Keratinocyte (primary cell): ENCODE measurements around the gene MRO. TPM values are rescaled to one million over a fixed set of nuclear protein-coding genes. Genes with fewer than 3 reads are reported as not detected.
A peak's percentile ranks its signal among the peaks of the same experiment; 100 is the strongest.

Experiments used
- DNase-seq: peaks from one replicate; pipeline ENCODE4 v3.0.0-alpha.2; 2011; ENCODE audit warnings: low read depth, missing footprints, low spot score
- FAIRE-seq: peaks from 2 replicates; lab custom pipeline; 2011; peaks lifted over from hg19 to GRCh38; lab: Jason Lieb, UNC
- H2AFZ ChIP-seq: 2 replicates; pipeline ENCODE4 v1.6.0; 2012; ENCODE audit warnings: low read length, control low read depth, inconsistent platforms; ENCODE audit not compliant: control insufficient read depth
- H3K27ac ChIP-seq: 2 replicates; pipeline ENCODE4 v1.5.1; 2011; ENCODE audit warnings: low read length; ENCODE audit not compliant: control insufficient read depth, insufficient read depth
- H3K27me3 ChIP-seq: 3 replicates; pipeline ENCODE4 v1.6.0; 2011; ENCODE audit warnings: low read length; ENCODE audit not compliant: control insufficient read depth, insufficient read depth; ENCODE audit errors: extremely low read depth
- H3K36me3 ChIP-seq, 2 experiments: 2 replicates in 1 of 2; 3 replicates in 1 of 2; pipeline ENCODE4 v1.5.1; 2011; ENCODE audit warnings: low read length in 2 of 2, mild to moderate bottlenecking in 1 of 2; ENCODE audit not compliant: control insufficient read depth in 2 of 2, insufficient read depth in 2 of 2; ENCODE audit errors: extremely low read depth in 1 of 2
- H3K4me1 ChIP-seq: 3 replicates; pipeline ENCODE4 v1.5.1; 2011; ENCODE audit warnings: low read length; ENCODE audit not compliant: control insufficient read depth, insufficient read depth; ENCODE audit errors: extremely low read depth
- H3K4me2 ChIP-seq: 3 replicates; pipeline ENCODE4 v1.6.0; 2011; ENCODE audit warnings: low read depth, low read length; ENCODE audit not compliant: control insufficient read depth, insufficient read depth; ENCODE audit errors: extremely low read depth
- H3K4me3 ChIP-seq, 3 experiments: fragments of 200-600 bp in 1 of 3; sonication (generic) in 1 of 3; 2 replicates in 2 of 3; 3 replicates in 1 of 3; pipeline ENCODE4 v1.5.1; 2011 to 2016; ENCODE audit warnings: low read length in 3 of 3, mild to moderate bottlenecking in 3 of 3, control low read depth in 2 of 3, inconsistent platforms in 1 of 3, low read depth in 1 of 3, mixed read lengths in 1 of 3, mixed run types in 1 of 3, moderate library complexity in 1 of 3; ENCODE audit not compliant: control insufficient read depth in 2 of 3, insufficient read depth in 2 of 3; ENCODE audit errors: extremely low read depth in 1 of 3
- H3K79me2 ChIP-seq: 2 replicates; pipeline ENCODE4 v1.6.0; 2012; ENCODE audit warnings: low read length; ENCODE audit not compliant: control insufficient read depth, insufficient read depth
- H3K9ac ChIP-seq: 3 replicates; pipeline ENCODE4 v1.6.0; 2011; ENCODE audit warnings: low read length; ENCODE audit not compliant: control insufficient read depth, insufficient read depth; ENCODE audit errors: extremely low read depth
- H3K9me1 ChIP-seq: 3 replicates; pipeline ENCODE4 v1.6.0; 2011; ENCODE audit warnings: low read length; ENCODE audit not compliant: control insufficient read depth, insufficient read depth; ENCODE audit errors: extremely low read depth
- H3K9me3 ChIP-seq: 2 replicates; pipeline ENCODE4 v1.5.1; 2012; ENCODE audit warnings: low read depth, low read length; ENCODE audit not compliant: control insufficient read depth
- H4K20me1 ChIP-seq: 3 replicates; pipeline ENCODE4 v1.6.0; 2011; ENCODE audit warnings: low read length; ENCODE audit not compliant: control insufficient read depth, insufficient read depth; ENCODE audit errors: extremely low read depth
- EZH2 ChIP-seq: IDR thresholded peaks from one replicate; pipeline ENCODE4 v1.6.1; 2012; ENCODE audit warnings: inconsistent platforms, mild to moderate bottlenecking, low read length, moderate library complexity
- dilution Hi-C: fragments of 300-500 bp; cut with MboI; formaldehyde crosslinking; loops from one replicate; pipeline ENCODE4 v1.7.0; 2020; ENCODE audit warnings: low sequenced_read_pairs; ENCODE audit not compliant: extremely low pct_ligation_motif_present
- polyA minus RNA-seq, 3 experiments: library from RNA; depleted of rRNA, polyadenylated mRNA; stranded (reverse); fragments of >200 nt; gene quantifications; 1 replicate in 1 of 3; 2 replicates in 1 of 3; 3 replicates in 1 of 3; pipeline ENCODE4 v1.2.3, GENCODE V29; 2011
- polyA plus RNA-seq, 5 experiments: library from polyadenylated mRNA; depleted of rRNA in 3 of 5; stranded (reverse) in 3 of 5; stranded (forward) in 1 of 5; unstranded in 1 of 5; fragments of >200 nt; gene quantifications; 1 replicate in 1 of 5; 2 replicates in 3 of 5; 3 replicates in 1 of 5; pipeline versions ENCODE4 v1.2.1 to v1.2.3, GENCODE V29; 2011 to 2012; ENCODE audit warnings: missing spikeins in 2 of 5, low read depth in 1 of 5, low replicate concordance in 1 of 5
- TF ChIP-seq, protein P1 (sequence below), 3 experiments: IDR thresholded peaks in 1 of 3; conservative IDR thresholded peaks in 1 of 3; optimal IDR thresholded peaks in 1 of 3; 2 replicates in 2 of 3; 3 replicates in 1 of 3; pipeline versions ENCODE3 to v1.5.1; 2011; ENCODE audit warnings: low read length in 3 of 3, mild to moderate bottlenecking in 3 of 3, moderate library complexity in 2 of 3, control low read depth in 1 of 3, inconsistent platforms in 1 of 3; ENCODE audit not compliant: insufficient read depth in 2 of 3; ENCODE audit errors: extremely low read depth in 1 of 3

The MRO gene
- polyA plus RNA-seq (not detected in 3 replicates), polyA minus RNA-seq (not detected in 3 replicates)
- not detected for polyA plus RNA-seq (2011; ENCODE audit: low read depth)
- polyA plus RNA-seq (2011; cell fraction: cytosol; rRNA removed): not detected in 2 replicates
- not detected in 2 replicates for polyA plus RNA-seq (2011; cell fraction: nucleus; rRNA removed)
- polyA plus RNA-seq (2012; ENCODE audit: low replicate concordance): not detected in 2 replicates
- not detected for polyA minus RNA-seq (2011; cell fraction: cytosol; rRNA and poly(A)+ RNA removed)
- polyA minus RNA-seq (2011; cell fraction: nucleus; rRNA and poly(A)+ RNA removed): not detected in 2 replicates

- Histone ChIP-seq H3K9ac (peak within 1 kb of the TSS; percentile 35), H3K9me3 (no peaks in the 10 kb centered on the region), H3K4me2 (peak within 1 kb of the TSS; percentile 71), H3K27me3 (peaks cover 7% of the 10 kb centered on the region), H2AFZ (peak within 1 kb of the TSS; percentile 87), H3K9me1 (no peaks in the 10 kb centered on the region), H3K4me3 (peak within 1 kb of the TSS in 2 of 3 experiments; percentile 22 to 44), H4K20me1 (no peaks in the 10 kb centered on the region), H3K4me1 (peaks cover 11% of the 10 kb centered on the region), H3K79me2 (no peaks in the 10 kb centered on the region), H3K27ac (no peak within 1 kb of the TSS), H3K36me3 (no peaks in the 10 kb centered on the region)
- TF ChIP-seq EZH2: no peak
- TF ChIP-seq, protein P1, sequence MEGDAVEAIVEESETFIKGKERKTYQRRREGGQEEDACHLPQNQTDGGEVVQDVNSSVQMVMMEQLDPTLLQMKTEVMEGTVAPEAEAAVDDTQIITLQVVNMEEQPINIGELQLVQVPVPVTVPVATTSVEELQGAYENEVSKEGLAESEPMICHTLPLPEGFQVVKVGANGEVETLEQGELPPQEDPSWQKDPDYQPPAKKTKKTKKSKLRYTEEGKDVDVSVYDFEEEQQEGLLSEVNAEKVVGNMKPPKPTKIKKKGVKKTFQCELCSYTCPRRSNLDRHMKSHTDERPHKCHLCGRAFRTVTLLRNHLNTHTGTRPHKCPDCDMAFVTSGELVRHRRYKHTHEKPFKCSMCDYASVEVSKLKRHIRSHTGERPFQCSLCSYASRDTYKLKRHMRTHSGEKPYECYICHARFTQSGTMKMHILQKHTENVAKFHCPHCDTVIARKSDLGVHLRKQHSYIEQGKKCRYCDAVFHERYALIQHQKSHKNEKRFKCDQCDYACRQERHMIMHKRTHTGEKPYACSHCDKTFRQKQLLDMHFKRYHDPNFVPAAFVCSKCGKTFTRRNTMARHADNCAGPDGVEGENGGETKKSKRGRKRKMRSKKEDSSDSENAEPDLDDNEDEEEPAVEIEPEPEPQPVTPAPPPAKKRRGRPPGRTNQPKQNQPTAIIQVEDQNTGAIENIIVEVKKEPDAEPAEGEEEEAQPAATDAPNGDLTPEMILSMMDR (optimal IDR thresholded peaks at IDR 0.05 in 1 of 3, IDR thresholded peaks at IDR 0.05 in 1 of 3, conservative IDR thresholded peaks at IDR 0.05 in 1 of 3; ENCODE audit: extremely low read depth in 1 of 3, insufficient read depth in 2 of 3, low read length in 3 of 3): peak; percentile 88 to 93 (median 92)
- dilution Hi-C loops: no loop called here
- FAIRE-seq (peak; percentile 67), DNase-seq (no peak)
Measured at GRCh38 chr18:50819728-50820378, at the start of gene MRO. Gene MRO (minus strand): TSS chr18:50820016. CDS start chr18:50809400, 10,616 bp downstream.

GRCh38 chr18:50869150-50869549, 49.3 kb upstream of the MRO start:
- no peak overlapping the region for H2AFZ ChIP-seq
- H3K9ac ChIP-seq: no peak overlapping the region
- H3K9me3 ChIP-seq: no peaks in the 10 kb centered on the region
- dilution Hi-C loops: no loop called here
- TF ChIP-seq EZH2: no peak
- no peak overlapping the region for H3K4me3 ChIP-seq
- H3K79me2 ChIP-seq: no peaks in the 10 kb centered on the region
- no peaks in the 10 kb centered on the region for H3K27me3 ChIP-seq
- no peaks in the 10 kb centered on the region for H4K20me1 ChIP-seq
- DNase-seq: no peak
- peak overlapping the region; percentile 71 for H3K27ac ChIP-seq
- no peak overlapping the region for H3K4me2 ChIP-seq
- H3K36me3 ChIP-seq: no peaks in the 10 kb centered on the region
- no peaks in the 10 kb centered on the region for H3K9me1 ChIP-seq
- peak; percentile 71 for FAIRE-seq
- H3K4me1 ChIP-seq: peaks cover 24% of the 10 kb centered on the region
